Activated CD4-positive, alpha-beta memory T cell treated with anti-CD3 and anti-CD28 coated beads for 36 hours (primary cell): Measurements from ENCODE around the gene PCDHB6. TPM values are rescaled to one million over a fixed set of nuclear protein-coding genes. Genes with fewer than 3 reads are reported as not detected.
"Not testable (repeated sequence)": the region's sequence is repeated elsewhere in the genome, so short reads cannot be mapped to it uniquely, and the experiment has no call there.

Source experiments
- CTCF ChIA-PET: fragments of 350-600 bp; sonication (Branson Sonifier 250); formaldehyde crosslinking; loops from one replicate; lab custom pipeline; 2021; ENCODE audit warnings: antibody characterized with exemption, inconsistent platforms; lab: Charles Lee
- POLR2A ChIA-PET: fragments of 350-600 bp; sonication (Branson Sonifier 250); formaldehyde crosslinking; loops from one replicate; lab custom pipeline; 2021; ENCODE audit warnings: antibody characterized with exemption; lab: Charles Lee
- DNase-seq: peaks from one replicate; pipeline ENCODE4 v3.0.0-alpha.2; 2020
- H3K27ac Mint-ChIP-seq: one replicate; pipeline ENCODE4 v1.8.0; 2021; ENCODE audit warnings: mixed read lengths
- H3K27me3 Mint-ChIP-seq: one replicate; pipeline ENCODE4 v1.8.0; 2021; ENCODE audit warnings: mixed read lengths
- H3K36me3 Mint-ChIP-seq: one replicate; pipeline ENCODE4 v1.8.0; 2021; ENCODE audit warnings: mixed read lengths
- H3K4me1 Mint-ChIP-seq: one replicate; pipeline ENCODE4 v1.8.0; 2021; ENCODE audit warnings: low read depth, mixed read lengths
- H3K4me3 Mint-ChIP-seq: one replicate; pipeline ENCODE4 v1.8.0; 2021; ENCODE audit warnings: mild to moderate bottlenecking, mixed read lengths
- H3K9me3 Mint-ChIP-seq: one replicate; pipeline ENCODE4 v1.8.0; 2021; ENCODE audit warnings: mixed read lengths
- intact Hi-C: fragments of 100-400 bp; cut with micrococcal nuclease; formaldehyde crosslinking; loops from one replicate; pipeline ENCODE4 v1.15.1; 2023
- total RNA-seq, 2 experiments: library from RNA; stranded (reverse); gene quantifications; one replicate each; pipeline ENCODE4 v1.2.3, GENCODE V29; 2021

The PCDHB6 gene
- total RNA-seq, 2 experiments from 2014 or later, result not detected

DNA sequence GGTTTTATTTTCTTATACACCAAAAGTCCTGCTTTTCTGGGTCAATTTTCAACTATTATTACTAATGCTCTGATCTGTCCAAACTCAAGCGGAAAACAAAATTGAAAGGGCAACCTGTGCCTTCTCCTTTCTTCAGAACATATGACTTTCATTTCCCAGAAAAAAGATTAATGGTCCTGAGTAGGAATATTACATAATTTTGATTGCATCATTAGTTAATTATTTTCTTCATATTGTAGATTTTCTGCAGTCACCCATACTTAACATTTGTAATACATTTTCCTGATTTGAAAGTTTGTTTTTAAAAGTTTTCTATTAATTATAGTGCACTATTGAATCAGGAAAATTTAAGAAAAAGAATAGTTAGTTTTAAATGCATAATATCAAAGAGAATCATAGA lies 26.1 kb downstream of the PCDHB6 start:
- ChIA-PET POLR2A (no interaction called here), CTCF (no interaction called here)
- no peaks in the 10 kb centered on the region for H3K4me1 Mint-ChIP-seq
- peaks cover 13% of the 10 kb centered on the region for H3K9me3 Mint-ChIP-seq
- H3K27me3 Mint-ChIP-seq, result peaks cover 10% of the 10 kb centered on the region
- peaks cover 1% of the 10 kb centered on the region for H3K36me3 Mint-ChIP-seq
- intact Hi-C loops, result no loop called here
- no peak for DNase-seq
- H3K4me3 Mint-ChIP-seq, result no peak overlapping the region
- no peak overlapping the region for H3K27ac Mint-ChIP-seq

DNA sequence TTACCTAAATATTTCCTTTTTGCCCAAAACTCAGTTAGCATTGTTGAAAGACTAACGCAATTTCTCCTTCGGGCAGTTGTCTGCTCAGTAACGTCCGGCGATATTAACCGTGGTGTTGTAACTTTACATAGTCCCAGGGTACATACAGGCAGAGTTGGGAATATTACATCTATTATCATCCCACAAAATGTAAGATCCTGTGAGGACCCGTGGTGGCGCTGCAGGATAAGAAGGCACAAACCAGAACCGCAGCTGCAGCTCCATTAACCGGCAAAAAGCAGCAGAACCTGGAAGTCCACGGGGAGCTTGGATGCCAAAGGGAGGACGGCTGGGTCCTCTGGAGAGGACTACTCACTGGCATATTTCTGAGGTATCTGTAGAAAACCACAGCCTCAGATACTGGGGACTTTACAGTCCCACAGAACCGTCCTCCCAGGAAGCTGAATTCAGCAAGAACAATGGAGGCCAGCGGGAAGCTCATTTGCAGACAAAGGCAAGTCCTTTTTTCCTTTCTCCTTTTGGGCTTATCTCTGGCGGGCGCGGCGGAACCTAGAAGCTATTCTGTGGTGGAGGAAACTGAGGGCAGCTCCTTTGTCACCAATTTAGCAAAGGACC lies 27.8 kb downstream of the PCDHB6 start, which contains the start of gene PCDHB8:
Gene PCDHB8 (plus strand): TSS at position 214 of the 615 bp plus-strand sequence. CDS start 245 bp downstream, at position 459.
- Mint-ChIP-seq H3K9me3 (peaks cover 19% of the 10 kb centered on the region), H3K27me3 (peaks cover 18% of the 10 kb centered on the region)
- H3K27ac Mint-ChIP-seq, H3K4me1 Mint-ChIP-seq, H3K4me3 Mint-ChIP-seq, H3K36me3 Mint-ChIP-seq, POLR2A ChIA-PET, DNase-seq, intact Hi-C loops: not testable (repeated sequence)
- CTCF ChIA-PET, result interaction anchor here (1.2 kb wide), 1 partner anchor 235 kb away, joined by 3 read pairs; the partner anchor contains the start of gene PCDHGA10

DNA sequence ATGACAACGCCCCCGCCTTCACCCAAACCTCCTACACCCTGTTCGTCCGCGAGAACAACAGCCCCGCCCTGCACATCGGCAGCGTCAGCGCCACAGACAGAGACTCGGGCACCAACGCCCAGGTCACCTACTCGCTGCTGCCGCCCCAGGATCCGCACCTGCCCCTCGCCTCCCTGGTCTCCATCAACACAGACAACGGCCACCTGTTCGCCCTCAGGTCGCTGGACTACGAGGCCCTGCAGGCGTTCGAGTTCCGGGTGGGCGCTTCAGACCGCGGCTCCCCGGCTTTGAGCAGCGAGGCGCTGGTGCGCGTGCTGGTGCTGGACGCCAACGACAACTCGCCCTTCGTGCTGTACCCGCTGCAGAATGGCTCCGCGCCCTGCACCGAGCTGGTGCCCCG lies 29.5 kb downstream of the PCDHB6 start:
- POLR2A ChIA-PET, H3K27ac Mint-ChIP-seq, H3K36me3 Mint-ChIP-seq, H3K4me3 Mint-ChIP-seq, H3K4me1 Mint-ChIP-seq, CTCF ChIA-PET, intact Hi-C loops, DNase-seq: not testable (repeated sequence)
- Mint-ChIP-seq H3K27me3 (peaks cover 19% of the 10 kb centered on the region), H3K9me3 (peaks cover 18% of the 10 kb centered on the region)

DNA sequence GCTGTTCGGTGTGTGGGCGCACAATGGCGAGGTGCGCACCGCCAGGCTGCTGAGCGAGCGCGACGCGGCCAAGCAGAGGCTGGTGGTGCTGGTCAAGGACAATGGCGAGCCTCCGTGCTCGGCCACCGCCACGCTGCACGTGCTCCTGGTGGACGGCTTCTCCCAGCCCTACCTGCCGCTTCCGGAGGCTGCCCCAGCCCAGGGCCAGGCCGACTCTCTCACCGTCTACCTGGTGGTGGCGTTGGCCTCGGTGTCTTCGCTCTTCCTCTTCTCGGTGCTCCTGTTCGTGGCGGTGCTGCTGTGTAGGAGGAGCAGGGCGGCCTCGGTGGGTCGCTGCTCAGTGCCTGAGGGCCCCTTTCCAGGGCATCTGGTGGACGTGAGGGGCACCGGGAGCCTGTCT lies 30.0 kb downstream of the PCDHB6 start:
- CTCF ChIA-PET, POLR2A ChIA-PET, intact Hi-C loops, H3K36me3 Mint-ChIP-seq, DNase-seq, H3K4me1 Mint-ChIP-seq, H3K27ac Mint-ChIP-seq, H3K4me3 Mint-ChIP-seq: not testable (repeated sequence)
- Mint-ChIP-seq H3K9me3 (peaks cover 19% of the 10 kb centered on the region), H3K27me3 (peaks cover 24% of the 10 kb centered on the region)

DNA sequence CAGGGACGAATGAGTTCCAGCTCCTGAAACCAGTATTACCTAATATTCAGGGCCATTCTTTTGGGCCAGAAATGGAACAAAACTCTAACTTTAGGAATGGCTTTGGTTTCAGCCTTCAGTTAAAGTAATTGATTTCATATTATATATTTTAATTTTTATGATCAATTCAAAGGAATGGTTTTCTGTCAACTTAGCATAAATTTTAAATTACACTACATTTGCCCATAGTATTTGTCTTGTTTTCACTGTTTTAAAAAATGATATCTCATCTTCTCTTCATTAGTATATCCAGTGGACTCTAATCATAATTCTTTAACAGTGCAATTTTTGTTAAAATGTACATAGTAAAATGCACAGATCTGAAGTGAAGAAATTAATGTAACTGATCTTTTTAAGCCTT lies 30.5 kb downstream of the PCDHB6 start:
- CTCF ChIA-PET, result no interaction called here
- peaks cover 2% of the 10 kb centered on the region for H3K36me3 Mint-ChIP-seq
- no peaks in the 10 kb centered on the region for H3K4me1 Mint-ChIP-seq

DNA sequence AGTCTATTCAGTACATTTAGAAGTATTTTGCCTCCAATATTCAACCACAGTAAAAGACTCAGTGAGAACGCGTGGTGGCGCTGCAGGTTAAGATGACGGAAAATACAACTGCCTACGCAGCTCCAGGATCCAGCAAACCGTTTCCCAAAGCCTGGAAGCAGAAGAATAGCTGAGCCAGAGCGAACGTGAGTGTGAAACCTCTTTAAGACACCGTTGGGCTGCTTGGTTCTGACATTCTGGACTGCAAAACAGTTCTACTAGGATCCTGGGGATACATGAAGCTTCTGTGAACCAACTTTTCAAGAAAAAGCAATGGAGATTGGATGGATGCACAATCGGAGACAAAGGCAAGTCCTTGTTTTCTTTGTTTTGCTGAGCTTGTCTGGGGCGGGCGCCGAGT lies 32.4 kb downstream of the PCDHB6 start, which contains the start of gene PCDHB16:
Gene PCDHB16 (plus strand): TSS at position 140 of the 400 bp plus-strand sequence. CDS start 173 bp downstream, at position 313.
- H3K27ac Mint-ChIP-seq, result no peak within 1 kb of the TSS
- H3K27me3 Mint-ChIP-seq, result peaks cover 30% of the 10 kb centered on the region
- no peak within 1 kb of the TSS for H3K4me3 Mint-ChIP-seq
- ChIA-PET CTCF (interaction anchor here (0.6 to 1.4 kb wide), 3 partner anchors 46 to 559 kb away, joined by 3 read pairs; partner anchors contain the start of gene TAF7), POLR2A (no interaction called here)
- DNase-seq, result peak; percentile 17
- intact Hi-C loops, result no loop called here
- peaks cover 4% of the 10 kb centered on the region for H3K4me1 Mint-ChIP-seq
- peaks cover 16% of the 10 kb centered on the region for H3K9me3 Mint-ChIP-seq
- peaks cover 2% of the 10 kb centered on the region for H3K36me3 Mint-ChIP-seq

More for the DNA sequence above, 30.5 kb downstream of the PCDHB6 start:
- Mint-ChIP-seq H3K4me3 (no peak overlapping the region), H3K27ac (no peak overlapping the region), H3K9me3 (peaks cover 16% of the 10 kb centered on the region), H3K27me3 (peaks cover 26% of the 10 kb centered on the region)
- no peak for DNase-seq
- intact Hi-C loops, result no loop called here
- POLR2A ChIA-PET, result no interaction called here

DNA sequence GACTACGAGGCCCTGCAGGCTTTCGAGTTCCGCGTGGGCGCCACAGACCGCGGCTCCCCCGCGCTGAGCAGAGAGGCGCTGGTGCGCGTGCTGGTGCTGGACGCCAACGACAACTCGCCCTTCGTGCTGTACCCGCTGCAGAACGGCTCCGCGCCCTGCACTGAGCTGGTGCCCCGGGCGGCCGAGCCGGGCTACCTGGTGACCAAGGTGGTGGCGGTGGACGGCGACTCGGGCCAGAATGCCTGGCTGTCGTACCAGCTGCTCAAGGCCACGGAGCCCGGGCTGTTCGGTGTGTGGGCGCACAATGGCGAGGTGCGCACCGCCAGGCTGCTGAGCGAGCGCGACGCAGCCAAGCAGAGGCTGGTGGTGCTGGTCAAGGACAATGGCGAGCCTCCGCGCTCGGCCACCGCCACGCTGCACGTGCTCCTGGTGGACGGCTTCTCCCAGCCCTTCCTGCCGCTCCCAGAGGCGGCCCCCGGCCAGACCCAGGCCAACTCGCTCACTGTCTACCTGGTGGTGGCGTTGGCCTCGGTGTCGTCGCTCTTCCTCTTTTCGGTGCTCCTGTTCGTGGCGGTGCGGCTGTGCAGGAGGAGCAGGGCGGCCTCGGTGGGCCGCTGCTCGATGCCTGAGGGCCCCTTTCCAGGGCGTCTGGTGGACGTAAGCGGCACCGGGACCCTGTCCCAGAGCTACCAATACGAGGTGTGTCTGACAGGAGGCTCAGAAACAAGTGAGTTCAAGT lies 34.4 kb downstream of the PCDHB6 start:
- CTCF ChIA-PET, H3K4me3 Mint-ChIP-seq, H3K27ac Mint-ChIP-seq, intact Hi-C loops, H3K36me3 Mint-ChIP-seq, H3K4me1 Mint-ChIP-seq, DNase-seq, POLR2A ChIA-PET: not testable (repeated sequence)
- peaks cover 37% of the 10 kb centered on the region for H3K27me3 Mint-ChIP-seq
- H3K9me3 Mint-ChIP-seq, result peaks cover 20% of the 10 kb centered on the region

DNA sequence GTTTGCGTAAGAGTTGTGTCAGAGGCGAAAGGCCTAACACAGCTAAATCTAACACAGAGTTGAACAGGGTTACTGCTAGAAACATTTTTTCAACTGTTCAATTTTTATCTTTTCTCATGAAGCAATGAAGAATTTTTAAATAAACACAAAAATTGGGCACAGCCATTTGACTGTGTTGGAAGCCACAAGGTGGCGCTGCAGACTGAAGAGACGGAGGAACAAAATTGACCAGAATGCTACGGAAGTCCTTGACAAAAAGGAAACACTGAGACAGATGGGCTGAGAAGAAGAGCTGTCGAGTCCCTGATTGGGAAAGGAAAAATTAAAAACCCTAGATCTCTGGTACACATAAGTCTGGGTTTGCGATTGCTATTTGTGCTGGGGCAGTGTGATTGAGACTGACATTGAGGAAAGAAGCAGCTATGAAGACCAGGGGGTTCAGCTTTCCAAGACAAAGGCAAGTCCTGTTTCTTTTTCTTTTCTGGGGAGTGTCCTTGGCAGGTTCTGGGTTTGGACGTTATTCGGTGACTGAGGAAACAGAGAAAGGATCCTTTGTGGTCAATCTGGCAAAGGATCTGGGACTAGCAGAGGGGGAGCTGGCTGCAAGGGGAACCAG lies 37.1 kb downstream of the PCDHB6 start, which contains the start of gene PCDHB9:
Gene PCDHB9 (plus strand): TSS at position 265 of the 616 bp plus-strand sequence. CDS start 158 bp downstream, at position 423.
- Mint-ChIP-seq H3K27ac (no peak within 1 kb of the TSS), H3K4me3 (peak within 1 kb of the TSS; percentile 8), H3K9me3 (peaks cover 22% of the 10 kb centered on the region), H3K27me3 (peaks cover 44% of the 10 kb centered on the region), H3K36me3 (peaks cover 6% of the 10 kb centered on the region), H3K4me1 (peaks cover 6% of the 10 kb centered on the region)
- intact Hi-C loops, result no loop called here
- peak; percentile 56 for DNase-seq
- CTCF ChIA-PET, result interaction anchor here (0.6 to 2.5 kb wide), 16 partner anchors 10 to 1274 kb away, joined by 3 to 12 read pairs (median 3); partner anchors contain the start of genes PCDHB11, PCDHB7, PCDHGB3 and TAF7
- POLR2A ChIA-PET, result no interaction called here

DNA sequence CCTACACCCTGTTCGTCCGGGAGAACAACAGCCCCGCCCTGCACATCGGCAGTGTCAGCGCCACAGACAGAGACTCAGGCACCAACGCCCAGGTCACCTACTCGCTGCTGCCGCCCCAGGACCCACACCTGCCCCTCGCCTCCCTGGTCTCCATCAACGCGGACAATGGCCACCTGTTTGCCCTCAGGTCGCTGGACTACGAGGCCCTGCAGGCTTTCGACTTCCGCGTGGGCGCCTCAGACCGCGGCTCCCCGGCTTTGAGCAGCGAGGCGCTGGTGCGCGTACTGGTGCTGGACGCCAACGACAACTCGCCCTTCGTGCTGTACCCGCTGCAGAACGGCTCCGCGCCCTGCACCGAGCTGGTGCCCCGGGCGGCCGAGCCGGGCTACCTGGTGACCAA lies 38.8 kb downstream of the PCDHB6 start:
- H3K4me1 Mint-ChIP-seq, H3K4me3 Mint-ChIP-seq, intact Hi-C loops, CTCF ChIA-PET, POLR2A ChIA-PET, H3K36me3 Mint-ChIP-seq, H3K27ac Mint-ChIP-seq, DNase-seq: not testable (repeated sequence)
- H3K9me3 Mint-ChIP-seq, result peaks cover 18% of the 10 kb centered on the region
- peaks cover 41% of the 10 kb centered on the region for H3K27me3 Mint-ChIP-seq

DNA sequence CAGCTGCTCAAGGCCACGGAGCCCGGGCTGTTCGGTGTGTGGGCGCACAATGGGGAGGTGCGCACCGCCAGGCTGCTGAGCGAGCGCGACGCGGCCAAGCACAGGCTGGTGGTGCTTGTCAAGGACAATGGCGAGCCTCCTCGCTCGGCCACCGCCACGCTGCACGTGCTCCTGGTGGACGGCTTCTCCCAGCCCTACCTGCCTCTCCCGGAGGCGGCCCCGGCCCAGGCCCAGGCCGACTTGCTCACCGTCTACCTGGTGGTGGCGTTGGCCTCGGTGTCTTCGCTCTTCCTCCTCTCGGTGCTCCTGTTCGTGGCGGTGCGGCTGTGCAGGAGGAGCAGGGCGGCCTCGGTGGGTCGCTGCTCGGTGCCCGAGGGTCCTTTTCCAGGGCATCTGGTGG lies 39.3 kb downstream of the PCDHB6 start:
- H3K4me3 Mint-ChIP-seq, CTCF ChIA-PET, H3K27ac Mint-ChIP-seq, POLR2A ChIA-PET, H3K36me3 Mint-ChIP-seq, DNase-seq, intact Hi-C loops, H3K4me1 Mint-ChIP-seq: not testable (repeated sequence)
- peaks cover 18% of the 10 kb centered on the region for H3K9me3 Mint-ChIP-seq
- peaks cover 41% of the 10 kb centered on the region for H3K27me3 Mint-ChIP-seq

DNA sequence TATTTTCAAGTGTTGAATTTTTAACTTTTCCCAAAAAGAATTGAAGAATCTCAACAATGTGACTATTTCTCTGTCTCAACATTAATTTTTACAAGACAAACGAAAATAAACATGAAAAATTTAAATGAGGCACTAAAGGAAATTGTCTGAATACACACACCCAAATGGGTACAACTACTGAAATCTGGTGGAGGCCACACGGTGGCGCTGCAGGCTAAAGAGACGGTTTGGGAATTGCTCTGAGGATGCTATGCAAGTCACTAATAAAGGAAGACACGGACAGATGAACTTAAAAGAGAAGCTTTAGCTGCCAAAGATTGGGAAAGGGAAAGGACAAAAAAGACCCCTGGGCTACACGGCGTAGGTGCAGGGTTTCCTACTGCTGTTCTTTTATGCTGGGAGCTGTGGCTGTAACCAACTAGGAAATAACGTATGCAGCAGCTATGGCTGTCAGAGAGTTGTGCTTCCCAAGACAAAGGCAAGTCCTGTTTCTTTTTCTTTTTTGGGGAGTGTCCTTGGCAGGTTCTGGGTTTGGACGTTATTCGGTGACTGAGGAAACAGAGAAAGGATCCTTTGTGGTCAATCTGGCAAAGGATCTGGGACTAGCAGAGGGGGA lies 42.4 kb downstream of the PCDHB6 start, which contains the start of gene PCDHB10:
Gene PCDHB10 (plus strand): TSS at position 244 of the 616 bp plus-strand sequence. CDS start 200 bp downstream, at position 444.
- intact Hi-C loops, result no loop called here
- H3K27me3 Mint-ChIP-seq, result peaks cover 33% of the 10 kb centered on the region
- H3K4me3 Mint-ChIP-seq, result no peak within 1 kb of the TSS
- ChIA-PET POLR2A (no interaction called here), CTCF (interaction anchor here (0.7 to 1.5 kb wide), 5 partner anchors 14 to 372 kb away, joined by 3 to 6 read pairs (median 3); partner anchors contain the start of gene PCDHGA10)
- peaks cover 25% of the 10 kb centered on the region for H3K9me3 Mint-ChIP-seq
- H3K27ac Mint-ChIP-seq, result no peak within 1 kb of the TSS
- peaks cover 2% of the 10 kb centered on the region for H3K4me1 Mint-ChIP-seq
- peak; percentile 54 for DNase-seq
- peaks cover 9% of the 10 kb centered on the region for H3K36me3 Mint-ChIP-seq
